Spleen (tissue), 7 donors: ENCODE data around the gene COL4A2.

Source experiments
- POLR2A ChIP-seq, 3 donors: fragments of 450-650 bp; IDR thresholded peaks; one replicate each; pipeline ENCODE4 v1.5.1; 2017; ENCODE audit warnings: antibody characterized with exemption in 3 of 3, mild to moderate bottlenecking in 1 of 3
- TF ChIP-seq, protein P1 (sequence below), 11 experiments: fragments of 200-600 bp in 7 of 11; fragments of 450-650 bp in 4 of 11; sonication (generic) in 4 of 11; IDR thresholded peaks in 8 of 11; conservative IDR thresholded peaks in 3 of 11; 1 replicate in 7 of 11; 2 replicates in 4 of 11; pipeline versions ENCODE4 v1.4.0 to v1.8.0; 2016 to 2021; ENCODE audit warnings: antibody characterized with exemption in 11 of 11, inconsistent platforms in 4 of 11, mild to moderate bottlenecking in 1 of 11
- donor health status: DM: no; HTN: no; CAD: no; lungs with moderate emphysema.
- donor health status: DM: no; HTN: no; CAD: no.
- donor health status: DM: no; HTN: no; CAD: no.

- TF ChIP-seq, protein P1, sequence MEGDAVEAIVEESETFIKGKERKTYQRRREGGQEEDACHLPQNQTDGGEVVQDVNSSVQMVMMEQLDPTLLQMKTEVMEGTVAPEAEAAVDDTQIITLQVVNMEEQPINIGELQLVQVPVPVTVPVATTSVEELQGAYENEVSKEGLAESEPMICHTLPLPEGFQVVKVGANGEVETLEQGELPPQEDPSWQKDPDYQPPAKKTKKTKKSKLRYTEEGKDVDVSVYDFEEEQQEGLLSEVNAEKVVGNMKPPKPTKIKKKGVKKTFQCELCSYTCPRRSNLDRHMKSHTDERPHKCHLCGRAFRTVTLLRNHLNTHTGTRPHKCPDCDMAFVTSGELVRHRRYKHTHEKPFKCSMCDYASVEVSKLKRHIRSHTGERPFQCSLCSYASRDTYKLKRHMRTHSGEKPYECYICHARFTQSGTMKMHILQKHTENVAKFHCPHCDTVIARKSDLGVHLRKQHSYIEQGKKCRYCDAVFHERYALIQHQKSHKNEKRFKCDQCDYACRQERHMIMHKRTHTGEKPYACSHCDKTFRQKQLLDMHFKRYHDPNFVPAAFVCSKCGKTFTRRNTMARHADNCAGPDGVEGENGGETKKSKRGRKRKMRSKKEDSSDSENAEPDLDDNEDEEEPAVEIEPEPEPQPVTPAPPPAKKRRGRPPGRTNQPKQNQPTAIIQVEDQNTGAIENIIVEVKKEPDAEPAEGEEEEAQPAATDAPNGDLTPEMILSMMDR (IDR thresholded peaks at IDR 0.05 in 8 of 11, conservative IDR thresholded peaks at IDR 0.05 in 3 of 11) = no peak
- no peak for TF ChIP-seq POLR2A (IDR thresholded peaks at IDR 0.05)
Measured at GRCh38 chr13:110282316-110282841, 24.7 kb upstream of the COL4A2 start.
